ENCODE data around the gene CLDND1. TPM values are rescaled to one million over a fixed set of nuclear protein-coding genes. Genes with fewer than 3 reads are reported as not detected.
A peak's percentile ranks its signal among the peaks of the same experiment; 100 is the strongest.

Gene CLDND1
- total and polyA plus RNA-seq, 10 of the 15 experiments (the other 5 are each of a cell fraction or from before 2014, with no cell fraction given), result 97.8 to 225 (median 152) TPM

GRCh38 chr3:98525494-98525893 lies 2.8 kb upstream of the CLDND1 start (continued):
- TF ChIP-seq NKRF (conservative IDR thresholded peaks at IDR 0.05) (no peak), NBN (IDR thresholded peaks at IDR 0.05) (peak; percentile 59), JUNB (IDR thresholded peaks at IDR 0.05) (no peak), ZBTB33 (IDR thresholded peaks at IDR 0.05) (no peak), MYC (IDR thresholded peaks at IDR 0.05; ENCODE audit: insufficient read depth, insufficient read length, insufficient replicate concordance, low read length, severe bottlenecking) (no peak), RELB (IDR thresholded peaks at IDR 0.05; ENCODE audit: low read depth) (peak; percentile 95), NFXL1 (IDR thresholded peaks at IDR 0.05; ENCODE audit: borderline replicate concordance) (no peak), SPI1 (IDR thresholded peaks at IDR 0.05; ENCODE audit: borderline replicate concordance, insufficient read depth, low read depth, low read length) (no peak), LARP7 (IDR thresholded peaks at IDR 0.05) (no peak), DPF2 (IDR thresholded peaks at IDR 0.05) (peak; percentile 76; the same call in 1 of the 2 replicates), ZSCAN29 (IDR thresholded peaks at IDR 0.05) (0 out of 2 replicates have a peak, but pooled peaks have one; percentile 39), SRF (IDR thresholded peaks at IDR 0.05; ENCODE audit: low read depth in 2 of 2, low read length in 2 of 2) (no peak), E2F4 (IDR thresholded peaks at IDR 0.05; ENCODE audit: low read depth, low read length) (no peak), FOXM1 (IDR thresholded peaks at IDR 0.05; ENCODE audit: low read depth, low read length) (no peak), CREB1 (IDR thresholded peaks at IDR 0.05; ENCODE audit: low read depth) (0 out of 2 replicates have a peak, but pooled peaks have one; percentile 20), EP300 (IDR thresholded peaks at IDR 0.05; ENCODE audit: borderline replicate concordance in 1 of 2, control insufficient read depth in 1 of 2, low read depth in 2 of 2, low read length in 2 of 2) (peak in 1 of 2 experiments; percentile 33; a peak in 2 of 4 replicates), MXI1 (IDR thresholded peaks at IDR 0.05; ENCODE audit: low read depth, low read length) (no peak), USF1 (IDR thresholded peaks at IDR 0.05; ENCODE audit: borderline replicate concordance, extremely low read length, insufficient read depth, low read depth, low read length) (no peak)
